ENCODE measurements around the gene WASL. TPM values are rescaled to one million over a fixed set of nuclear protein-coding genes. Genes with fewer than 3 reads are reported as not detected.

Gene WASL
- total RNA-seq, 1 experiment from 2014 or later: 42.3 TPM

DNA sequence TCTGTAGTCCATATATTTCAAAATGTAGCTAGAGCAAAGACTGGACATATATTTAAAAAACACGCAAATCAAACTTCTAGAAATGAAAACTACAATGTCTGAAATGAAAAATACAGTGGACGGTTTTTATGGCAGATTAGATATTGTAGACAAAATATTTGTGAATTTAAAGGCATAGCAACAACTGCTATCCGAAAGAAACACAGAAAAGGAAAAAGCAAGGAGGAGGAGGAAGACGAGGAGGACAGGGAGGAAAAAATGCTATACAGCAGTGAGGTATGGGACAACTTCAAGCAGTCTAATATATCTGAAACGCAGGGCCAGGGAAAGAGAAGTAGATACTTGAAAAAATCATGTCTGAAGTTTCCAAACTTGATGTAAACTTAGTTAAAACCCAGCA lies 13.3 kb downstream of the WASL start:
- peaks cover 12% of the 10 kb centered on the region for H3K9me3 ChIP-seq
- DNase-seq: no peak
- TF ChIP-seq, protein P1, sequence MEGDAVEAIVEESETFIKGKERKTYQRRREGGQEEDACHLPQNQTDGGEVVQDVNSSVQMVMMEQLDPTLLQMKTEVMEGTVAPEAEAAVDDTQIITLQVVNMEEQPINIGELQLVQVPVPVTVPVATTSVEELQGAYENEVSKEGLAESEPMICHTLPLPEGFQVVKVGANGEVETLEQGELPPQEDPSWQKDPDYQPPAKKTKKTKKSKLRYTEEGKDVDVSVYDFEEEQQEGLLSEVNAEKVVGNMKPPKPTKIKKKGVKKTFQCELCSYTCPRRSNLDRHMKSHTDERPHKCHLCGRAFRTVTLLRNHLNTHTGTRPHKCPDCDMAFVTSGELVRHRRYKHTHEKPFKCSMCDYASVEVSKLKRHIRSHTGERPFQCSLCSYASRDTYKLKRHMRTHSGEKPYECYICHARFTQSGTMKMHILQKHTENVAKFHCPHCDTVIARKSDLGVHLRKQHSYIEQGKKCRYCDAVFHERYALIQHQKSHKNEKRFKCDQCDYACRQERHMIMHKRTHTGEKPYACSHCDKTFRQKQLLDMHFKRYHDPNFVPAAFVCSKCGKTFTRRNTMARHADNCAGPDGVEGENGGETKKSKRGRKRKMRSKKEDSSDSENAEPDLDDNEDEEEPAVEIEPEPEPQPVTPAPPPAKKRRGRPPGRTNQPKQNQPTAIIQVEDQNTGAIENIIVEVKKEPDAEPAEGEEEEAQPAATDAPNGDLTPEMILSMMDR (IDR thresholded peaks at IDR 0.05; ENCODE audit: insufficient read depth in 1 of 2, low read depth in 1 of 2, low read length in 1 of 2, severe bottlenecking in 1 of 2, unreplicated experiment in 1 of 2): no peak
- H3K4me3 Mint-ChIP-seq (ENCODE audit: unreplicated experiment): no peak overlapping the region
- no peak overlapping the region for H3K4me3 ChIP-seq (ENCODE audit: low read depth, low read length)
- H3K27me3 Mint-ChIP-seq (ENCODE audit: insufficient read depth, unreplicated experiment): no peaks in the 10 kb centered on the region
- no peaks in the 10 kb centered on the region for H3K36me3 Mint-ChIP-seq (ENCODE audit: insufficient read depth, unreplicated experiment)
- peaks cover 19% of the 10 kb centered on the region for H3K4me1 ChIP-seq
- H3K4me1 Mint-ChIP-seq (ENCODE audit: low read depth, unreplicated experiment): peaks cover 26% of the 10 kb centered on the region
- ChIA-PET POLR2A (no interaction called here), CTCF (interaction anchor here (0.8 kb wide), 1 partner anchor 14 kb away, joined by 5 read pairs; the partner anchor contains the start of gene WASL)
- H3K36me3 ChIP-seq (ENCODE audit: control insufficient read depth, insufficient read depth, low read length): no peaks in the 10 kb centered on the region
- H3K9me3 Mint-ChIP-seq (ENCODE audit: unreplicated experiment): peaks cover 31% of the 10 kb centered on the region
- no peaks in the 10 kb centered on the region for H3K27me3 ChIP-seq (replicated peaks; ENCODE audit: control insufficient read depth, insufficient read depth, low read length)
- no TSS peak for BruUV-seq (replicated peaks)
- no peak overlapping the region for H3K27ac Mint-ChIP-seq (ENCODE audit: unreplicated experiment)
- intact Hi-C loops (cut with micrococcal nuclease; ENCODE audit: unreplicated experiment): no loop called here

DNA sequence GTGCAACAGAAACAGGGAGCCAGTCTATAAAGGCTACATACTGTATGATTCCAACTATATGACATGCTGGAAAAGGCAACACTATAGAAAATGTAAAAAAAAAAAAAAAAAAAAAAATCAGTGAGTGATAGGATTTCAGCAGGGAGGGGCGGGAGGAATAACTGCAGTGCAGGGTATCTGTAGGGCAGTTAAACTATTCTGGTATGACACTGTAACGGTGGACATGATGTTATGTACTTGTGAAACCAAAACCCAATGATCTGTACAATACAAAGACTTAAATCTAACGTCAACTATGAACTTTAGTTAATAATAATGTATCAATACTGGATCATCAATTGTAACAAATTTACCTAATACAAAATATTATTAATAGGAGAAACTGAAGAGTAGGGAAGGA lies 14.3 kb downstream of the WASL start:
- ChIA-PET POLR2A (no interaction called here), CTCF (interaction anchor here (0.8 kb wide), 1 partner anchor 15 kb away, joined by 5 read pairs; the partner anchor contains the start of gene WASL)
- intact Hi-C loops (cut with micrococcal nuclease; ENCODE audit: unreplicated experiment): no loop called here

DNA sequence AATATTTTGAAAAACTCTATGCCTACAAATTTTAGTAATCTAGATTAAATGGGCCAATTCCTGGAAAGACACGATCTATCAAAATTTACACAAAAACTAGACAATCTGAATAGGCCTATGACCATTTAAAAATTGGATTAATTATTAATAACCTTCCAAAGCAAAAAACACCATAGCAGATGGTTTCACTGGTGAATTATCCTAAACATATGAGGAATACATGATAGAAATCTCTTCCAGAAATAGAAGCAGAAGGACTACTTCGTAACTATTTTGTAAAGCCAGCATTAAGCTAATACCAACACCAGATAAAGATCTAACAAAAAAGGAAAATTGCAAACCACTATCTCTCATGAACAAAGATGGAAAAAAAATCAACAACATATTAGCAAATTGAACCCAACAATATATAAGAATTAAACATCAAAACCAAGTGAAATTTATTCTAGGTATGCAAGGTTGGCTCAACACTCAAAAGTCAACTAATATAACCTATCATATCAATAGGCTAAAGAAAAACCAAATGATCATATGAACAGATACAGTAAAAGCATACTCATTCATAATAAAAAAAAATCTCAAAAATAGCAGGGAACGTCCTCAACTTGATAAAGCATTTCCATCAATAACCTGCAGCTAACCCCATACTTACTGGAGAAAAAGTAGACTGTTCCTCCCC lies 16.3 kb downstream of the WASL start:
- no peaks in the 10 kb centered on the region for H3K4me1 ChIP-seq
- intact Hi-C loops (cut with micrococcal nuclease; ENCODE audit: unreplicated experiment): no loop called here
- no peaks in the 10 kb centered on the region for H3K27me3 Mint-ChIP-seq (ENCODE audit: insufficient read depth, unreplicated experiment)

More for the DNA sequence above, 14.3 kb downstream of the WASL start:
- TF ChIP-seq, protein P1 (IDR thresholded peaks at IDR 0.05; ENCODE audit: insufficient read depth in 1 of 2, low read depth in 1 of 2, low read length in 1 of 2, severe bottlenecking in 1 of 2, unreplicated experiment in 1 of 2): no peak
- Mint-ChIP-seq H3K9me3 (ENCODE audit: unreplicated experiment) (peaks cover 31% of the 10 kb centered on the region), H3K27me3 (ENCODE audit: insufficient read depth, unreplicated experiment) (no peaks in the 10 kb centered on the region), H3K4me3 (ENCODE audit: unreplicated experiment) (no peak overlapping the region), H3K36me3 (ENCODE audit: insufficient read depth, unreplicated experiment) (no peaks in the 10 kb centered on the region), H3K27ac (ENCODE audit: unreplicated experiment) (no peak overlapping the region), H3K4me1 (ENCODE audit: low read depth, unreplicated experiment) (peaks cover 25% of the 10 kb centered on the region)
- no peak for DNase-seq
- Histone ChIP-seq H3K9me3 (peaks cover 12% of the 10 kb centered on the region), H3K4me1 (peaks cover 19% of the 10 kb centered on the region), H3K36me3 (ENCODE audit: control insufficient read depth, insufficient read depth, low read length) (no peaks in the 10 kb centered on the region), H3K4me3 (ENCODE audit: low read depth, low read length) (no peak overlapping the region), H3K27me3 (replicated peaks; ENCODE audit: control insufficient read depth, insufficient read depth, low read length) (no peaks in the 10 kb centered on the region)
- BruUV-seq (replicated peaks): no TSS peak

More for the DNA sequence above, 16.3 kb downstream of the WASL start:
- H3K9me3 Mint-ChIP-seq (ENCODE audit: unreplicated experiment): peaks cover 31% of the 10 kb centered on the region
- ChIA-PET POLR2A (no interaction called here), CTCF (no interaction called here)
- Histone ChIP-seq H3K9me3 (peaks cover 12% of the 10 kb centered on the region), H3K36me3 (ENCODE audit: control insufficient read depth, insufficient read depth, low read length) (no peaks in the 10 kb centered on the region), H3K27me3 (replicated peaks; ENCODE audit: control insufficient read depth, insufficient read depth, low read length) (no peaks in the 10 kb centered on the region), H3K4me3 (ENCODE audit: low read depth, low read length) (no peak overlapping the region)
- H3K4me3 Mint-ChIP-seq (ENCODE audit: unreplicated experiment): no peak overlapping the region
- TF ChIP-seq, protein P1 (IDR thresholded peaks at IDR 0.05; ENCODE audit: insufficient read depth in 1 of 2, low read depth in 1 of 2, low read length in 1 of 2, severe bottlenecking in 1 of 2, unreplicated experiment in 1 of 2): no peak
- no peak overlapping the region for H3K27ac Mint-ChIP-seq (ENCODE audit: unreplicated experiment)
- DNase-seq: no peak
- H3K4me1 Mint-ChIP-seq (ENCODE audit: low read depth, unreplicated experiment): peaks cover 16% of the 10 kb centered on the region
- no peaks in the 10 kb centered on the region for H3K36me3 Mint-ChIP-seq (ENCODE audit: insufficient read depth, unreplicated experiment)
- BruUV-seq (replicated peaks): no TSS peak
